Mesenchymal stem cell (in vitro differentiated cells and primary cell): ENCODE measurements around the gene NR2C1.

Experiments used
- DNase-seq: peaks from one replicate; pipeline ENCODE4 v3.0.0-alpha.2; 2013
- H2AFZ ChIP-seq: one replicate; pipeline ENCODE4 v1.6.1; 2013; ENCODE audit warnings: low read depth, mild to moderate bottlenecking, control low read depth, inconsistent platforms, low read length, moderate library complexity
- H2AK5ac ChIP-seq: 2 replicates; pipeline ENCODE4 v1.6.1; 2013; ENCODE audit warnings: low read length, moderate library complexity, mild to moderate bottlenecking, inconsistent platforms; ENCODE audit not compliant: severe bottlenecking
- H2BK120ac ChIP-seq: one replicate; pipeline ENCODE4 v1.6.1; 2013; ENCODE audit warnings: low read depth, mild to moderate bottlenecking, inconsistent platforms, low read length, moderate library complexity
- H2BK12ac ChIP-seq, 2 experiments: one replicate each; pipeline ENCODE4 v1.6.1; 2013; ENCODE audit warnings: inconsistent platforms in 2 of 2, low read length in 2 of 2, mild to moderate bottlenecking in 2 of 2, moderate library complexity in 2 of 2, control low read depth in 1 of 2
- H2BK15ac ChIP-seq: one replicate; pipeline ENCODE4 v1.6.1; 2013; ENCODE audit warnings: mild to moderate bottlenecking, low read depth, inconsistent platforms; ENCODE audit not compliant: poor library complexity, severe bottlenecking
- H2BK5ac ChIP-seq: 2 replicates; pipeline ENCODE4 v1.6.1; 2013; ENCODE audit warnings: low read depth, mild to moderate bottlenecking, low read length, control low read depth, inconsistent platforms; ENCODE audit not compliant: poor library complexity, severe bottlenecking
- H3K14ac ChIP-seq, 2 experiments: one replicate each; pipeline ENCODE4 v1.6.1; 2013; ENCODE audit warnings: inconsistent platforms in 2 of 2, low read length in 2 of 2, control low read depth in 1 of 2, mild to moderate bottlenecking in 1 of 2, moderate library complexity in 1 of 2
- H3K18ac ChIP-seq, 2 experiments: one replicate each; pipeline ENCODE4 v1.6.1; 2013; ENCODE audit warnings: inconsistent platforms in 2 of 2, low read length in 2 of 2, control low read depth in 1 of 2, low read depth in 1 of 2, mild to moderate bottlenecking in 1 of 2
- H3K23ac ChIP-seq, 2 experiments: one replicate each; pipeline ENCODE4 v1.6.1; 2013; ENCODE audit warnings: inconsistent platforms in 2 of 2, low read length in 2 of 2, mild to moderate bottlenecking in 2 of 2, moderate library complexity in 2 of 2, control low read depth in 1 of 2
- H3K27ac ChIP-seq: 2 replicates; pipeline ENCODE4 v1.5.1; 2013; ENCODE audit warnings: mild to moderate bottlenecking, moderate library complexity, low read length, control low read depth, inconsistent platforms; ENCODE audit not compliant: poor library complexity, severe bottlenecking
- H3K27me3 ChIP-seq, 2 experiments: 2 replicates each; pipeline versions ENCODE4 v1.6.1 to v1.7.0; 2013; ENCODE audit warnings: low read length in 2 of 2, mild to moderate bottlenecking in 2 of 2, moderate library complexity in 2 of 2, control low read depth in 1 of 2, inconsistent platforms in 1 of 2; ENCODE audit not compliant: control insufficient read depth in 1 of 2, insufficient read depth in 1 of 2
- H3K36me3 ChIP-seq, 2 experiments: 2 replicates each; pipeline versions ENCODE4 v1.6.1 to v1.7.0; 2013; ENCODE audit warnings: low read length in 2 of 2, control low read depth in 1 of 2, inconsistent platforms in 1 of 2, low read depth in 1 of 2, mild to moderate bottlenecking in 1 of 2; ENCODE audit not compliant: insufficient read depth in 2 of 2, control insufficient read depth in 1 of 2
- H3K4ac ChIP-seq, 2 experiments: one replicate each; pipeline ENCODE4 v1.6.1; 2013; ENCODE audit warnings: inconsistent platforms in 2 of 2, low read length in 2 of 2, mild to moderate bottlenecking in 2 of 2, moderate library complexity in 2 of 2, control low read depth in 1 of 2, low read depth in 1 of 2
- H3K4me1 ChIP-seq: 2 replicates; pipeline ENCODE4 v1.6.1; 2013; ENCODE audit warnings: low read depth, low read length, control low read depth; ENCODE audit not compliant: control insufficient read depth, insufficient read depth
- H3K4me2 ChIP-seq: 2 replicates; pipeline ENCODE4 v1.6.1; 2013; ENCODE audit warnings: low read length, mild to moderate bottlenecking, inconsistent platforms; ENCODE audit not compliant: poor library complexity, severe bottlenecking
- H3K4me3 ChIP-seq, 2 experiments: 2 replicates each; pipeline versions ENCODE4 v1.5.1 to v1.7.0; 2013; ENCODE audit warnings: low read length in 2 of 2, mild to moderate bottlenecking in 2 of 2, control low read depth in 1 of 2, low read depth in 1 of 2; ENCODE audit not compliant: insufficient read depth in 1 of 2
- H3K79me1 ChIP-seq: replicated peaks from 2 replicates; pipeline ENCODE4 v1.6.1; 2013; ENCODE audit warnings: mild to moderate bottlenecking, control low read depth, low read length, inconsistent platforms; ENCODE audit not compliant: poor library complexity, severe bottlenecking
- H3K9ac ChIP-seq: 2 replicates; pipeline ENCODE4 v1.7.0; 2013; ENCODE audit warnings: mild to moderate bottlenecking, low read length, moderate library complexity
- H3K9me3 ChIP-seq: 2 replicates; pipeline ENCODE4 v1.7.0; 2013; ENCODE audit warnings: mild to moderate bottlenecking, low read length; ENCODE audit not compliant: control insufficient read depth
- H4K8ac ChIP-seq: one replicate; pipeline ENCODE4 v1.6.1; 2013; ENCODE audit warnings: inconsistent platforms, mild to moderate bottlenecking, low read length, moderate library complexity
- H4K91ac ChIP-seq: one replicate; pipeline ENCODE4 v1.6.1; 2013; ENCODE audit warnings: mild to moderate bottlenecking, low read length, inconsistent platforms
- WGBS: methylation state at CpG from one replicate; pipeline ENCODE4 v1.1.7; 2013; ENCODE audit warnings: mixed read lengths; 5-methylcytosine and 5-hydroxymethylcytosine counted together

The NR2C1 gene

GRCh38 chr12:95074766-95075165 is 1.3 kb upstream of the NR2C1 start:
- Histone ChIP-seq H3K79me1 (peaks cover 12% of the 10 kb centered on the region), H3K23ac (no peak overlapping the region), H3K4ac (no peak overlapping the region), H3K9me3 (no peaks in the 10 kb centered on the region), H3K4me1 (no peaks in the 10 kb centered on the region), H2BK120ac (no peak overlapping the region), H3K4me3 (no peak overlapping the region), H3K14ac (no peak overlapping the region), H4K8ac (no peak overlapping the region), H3K18ac (no peak overlapping the region), H3K9ac (peak overlapping the region; percentile 2), H3K27me3 (no peaks in the 10 kb centered on the region), H2BK15ac (no peak overlapping the region), H3K36me3 (peaks cover 6 to 9% of the 10 kb centered on the region in 2 experiments), H2BK12ac (no peak overlapping the region), H3K27ac (no peak overlapping the region), H2AFZ (no peak overlapping the region), H2AK5ac (peak overlapping the region; percentile 32), H4K91ac (no peak overlapping the region), H2BK5ac (no peak overlapping the region), H3K4me2 (no peak overlapping the region)
- 97% methylated on average over 4 of the region's 5 CpGs for WGBS
- DNase-seq, result no peak

GRCh38 chr12:95073698-95074520 is 491 bp upstream of the NR2C1 start:
- H3K9ac ChIP-seq, result peak overlapping the region; percentile 92
- peaks cover 8 to 11% of the 10 kb centered on the region in 2 experiments for H3K36me3 ChIP-seq
- peak overlapping the region; percentile 96 to 97 for H3K4me3 ChIP-seq
- no peaks in the 10 kb centered on the region for H3K27me3 ChIP-seq
- H3K79me1 ChIP-seq, result peaks cover 12% of the 10 kb centered on the region
- no peaks in the 10 kb centered on the region for H3K4me1 ChIP-seq
- H2BK120ac ChIP-seq, result no peak overlapping the region
- H3K23ac ChIP-seq, result no peak overlapping the region
- H3K4ac ChIP-seq, result no peak overlapping the region
- DNase-seq, result no peak
- no peak overlapping the region for H2AFZ ChIP-seq
- H3K14ac ChIP-seq, result no peak overlapping the region
- H3K9me3 ChIP-seq, result no peaks in the 10 kb centered on the region
- no peak overlapping the region for H2BK15ac ChIP-seq
- no peak overlapping the region for H3K27ac ChIP-seq
- H3K4me2 ChIP-seq, result peak overlapping the region; percentile 8
- no peak overlapping the region for H2BK12ac ChIP-seq
- H4K8ac ChIP-seq, result no peak overlapping the region
- H3K18ac ChIP-seq, result no peak overlapping the region
- H2AK5ac ChIP-seq, result no peak overlapping the region
- no peak overlapping the region for H4K91ac ChIP-seq
- WGBS, result 60% methylated on average over 21 of the region's 23 CpGs
- H2BK5ac ChIP-seq, result no peak overlapping the region

GRCh38 chr12:95070378-95070777 is 3.0 kb downstream of the NR2C1 start:
- Histone ChIP-seq H2BK5ac (no peak overlapping the region), H3K9me3 (no peaks in the 10 kb centered on the region), H3K23ac (no peak overlapping the region), H2BK120ac (no peak overlapping the region), H3K4me3 (no peak overlapping the region), H3K27ac (no peak overlapping the region), H2BK15ac (no peak overlapping the region), H4K91ac (no peak overlapping the region), H3K9ac (no peak overlapping the region), H3K4me2 (no peak overlapping the region), H3K18ac (no peak overlapping the region), H3K4ac (no peak overlapping the region), H2BK12ac (no peak overlapping the region), H3K79me1 (peaks cover 16% of the 10 kb centered on the region), H3K27me3 (no peaks in the 10 kb centered on the region), H3K36me3 (peaks cover 4 to 28% of the 10 kb centered on the region in 2 experiments), H3K14ac (no peak overlapping the region), H2AFZ (no peak overlapping the region), H3K4me1 (no peaks in the 10 kb centered on the region), H2AK5ac (no peak overlapping the region), H4K8ac (no peak overlapping the region)
- 95% methylated on average over 1 of the region's 1 CpG for WGBS
- no peak for DNase-seq

GRCh38 chr12:95066091-95066855 is 7.1 kb downstream of the NR2C1 start:
- H3K79me1 ChIP-seq, result peaks cover 21% of the 10 kb centered on the region
- H4K91ac ChIP-seq, result no peak overlapping the region

More at GRCh38 chr12:95066091-95066855, 7.1 kb downstream of the NR2C1 start:
- Histone ChIP-seq H3K4me1 (no peaks in the 10 kb centered on the region), H3K36me3 (peaks cover 4 to 60% of the 10 kb centered on the region in 2 experiments), H3K27ac (no peak overlapping the region), H3K9me3 (no peaks in the 10 kb centered on the region), H3K9ac (no peak overlapping the region), H2AFZ (no peak overlapping the region), H2BK120ac (no peak overlapping the region), H4K8ac (no peak overlapping the region), H2BK15ac (no peak overlapping the region), H3K4me2 (no peak overlapping the region), H2BK12ac (no peak overlapping the region), H3K23ac (no peak overlapping the region), H3K4ac (no peak overlapping the region), H3K18ac (no peak overlapping the region), H3K14ac (no peak overlapping the region), H3K27me3 (no peaks in the 10 kb centered on the region), H2BK5ac (no peak overlapping the region), H2AK5ac (no peak overlapping the region), H3K4me3 (no peak overlapping the region)
- 100% methylated on average over 3 of the region's 7 CpGs for WGBS
- no peak for DNase-seq
